IPS-15b (cell line): ENCODE data around the gene DBT.

Source experiments
- H3K27me3 ChIP-seq: one replicate; pipeline ENCODE4 v1.6.1; 2013; ENCODE audit warnings: low read length; ENCODE audit not compliant: control insufficient read depth, insufficient read depth
- H3K36me3 ChIP-seq: one replicate; pipeline ENCODE4 v1.6.1; 2013; ENCODE audit warnings: low read length; ENCODE audit not compliant: control insufficient read depth, insufficient read depth
- H3K4me1 ChIP-seq: one replicate; pipeline ENCODE4 v1.6.1; 2013; ENCODE audit warnings: mild to moderate bottlenecking, low read length; ENCODE audit not compliant: control insufficient read depth, insufficient read depth
- H3K4me3 ChIP-seq: one replicate; pipeline ENCODE4 v1.5.1; 2013; ENCODE audit warnings: low read depth, low read length
- H3K9ac ChIP-seq: one replicate; pipeline ENCODE4 v1.6.1; 2013; ENCODE audit warnings: low read depth, mild to moderate bottlenecking, low read length
- H3K9me3 ChIP-seq: one replicate; pipeline ENCODE4 v1.6.1; 2013; ENCODE audit warnings: mild to moderate bottlenecking, low read length; ENCODE audit not compliant: control insufficient read depth, insufficient read depth

Gene DBT

DNA sequence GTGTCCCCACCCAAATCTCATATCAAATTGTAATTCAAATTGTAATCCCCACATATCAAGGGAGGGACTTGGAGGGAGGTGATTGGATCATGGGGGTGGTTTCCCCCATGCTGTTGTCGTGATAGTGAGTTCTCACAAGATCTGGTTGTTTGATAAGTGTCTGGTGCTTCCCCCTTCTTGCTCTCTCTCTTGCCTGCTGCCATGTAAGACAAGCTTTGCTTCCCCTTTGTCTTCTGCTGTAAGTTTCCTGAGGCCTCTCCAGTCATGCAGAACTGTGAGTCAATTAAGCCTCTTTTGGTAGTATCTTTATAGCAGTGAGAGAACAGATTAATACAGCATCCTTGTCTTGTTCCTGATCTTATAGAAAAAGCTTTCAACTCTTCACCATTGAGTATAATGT is 65.1 kb downstream of the DBT start:
- Histone ChIP-seq H3K9me3 (no peaks in the 10 kb centered on the region), H3K9ac (no peak overlapping the region), H3K27me3 (no peaks in the 10 kb centered on the region), H3K36me3 (no peaks in the 10 kb centered on the region), H3K4me3 (no peak overlapping the region), H3K4me1 (no peaks in the 10 kb centered on the region)

DNA sequence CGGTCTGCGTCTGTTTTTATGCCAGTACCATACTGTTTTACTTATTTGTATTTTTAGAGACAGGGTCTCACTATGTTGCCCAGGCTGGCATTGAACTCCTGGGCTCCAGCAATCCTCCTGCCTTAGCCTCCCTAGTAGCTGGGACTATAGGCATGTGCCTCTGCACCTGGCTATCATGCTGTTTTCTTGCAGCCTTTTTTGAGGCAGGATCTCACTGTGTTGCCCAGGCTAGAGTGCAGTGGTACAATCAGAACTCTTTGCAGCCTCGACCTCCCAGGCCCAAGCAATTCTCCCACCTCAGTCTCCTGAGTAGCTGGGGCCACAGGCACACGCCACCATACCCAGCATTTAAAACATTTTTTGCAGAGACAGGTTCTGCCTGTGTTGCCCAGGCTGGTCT is 66.3 kb downstream of the DBT start:
- Histone ChIP-seq H3K9ac (no peak overlapping the region), H3K4me1 (no peaks in the 10 kb centered on the region), H3K4me3 (no peak overlapping the region), H3K27me3 (no peaks in the 10 kb centered on the region), H3K36me3 (no peaks in the 10 kb centered on the region), H3K9me3 (no peaks in the 10 kb centered on the region)

DNA sequence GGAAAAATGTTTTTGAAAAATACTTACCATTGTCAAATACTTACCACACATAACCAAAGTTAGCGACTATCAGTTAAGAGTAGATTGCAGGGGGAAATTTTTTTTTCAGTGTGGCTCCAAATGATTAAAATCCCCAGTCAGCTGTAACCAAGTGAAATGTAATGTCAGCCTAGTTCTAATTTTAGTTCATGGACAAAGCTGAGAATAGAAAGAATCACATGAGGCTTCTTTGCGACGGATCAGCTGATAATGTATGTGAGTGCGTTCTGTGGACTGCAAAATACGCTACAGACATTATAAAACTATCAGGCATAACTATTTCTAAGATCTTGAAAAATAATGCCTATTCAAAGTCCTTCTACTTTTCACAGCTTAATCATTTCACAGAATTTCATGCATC is 71.5 kb downstream of the DBT start, which contains the start of gene LRRC39:
Gene LRRC39, minus strand, starts transcription at position 166 of the 400 bp plus-strand sequence. CDS start 9,740 bp downstream, outside the sequence.
- Histone ChIP-seq H3K9me3 (no peaks in the 10 kb centered on the region), H3K4me1 (no peaks in the 10 kb centered on the region), H3K4me3 (no peak within 1 kb of the TSS), H3K36me3 (no peaks in the 10 kb centered on the region), H3K27me3 (no peaks in the 10 kb centered on the region), H3K9ac (no peak within 1 kb of the TSS)

DNA sequence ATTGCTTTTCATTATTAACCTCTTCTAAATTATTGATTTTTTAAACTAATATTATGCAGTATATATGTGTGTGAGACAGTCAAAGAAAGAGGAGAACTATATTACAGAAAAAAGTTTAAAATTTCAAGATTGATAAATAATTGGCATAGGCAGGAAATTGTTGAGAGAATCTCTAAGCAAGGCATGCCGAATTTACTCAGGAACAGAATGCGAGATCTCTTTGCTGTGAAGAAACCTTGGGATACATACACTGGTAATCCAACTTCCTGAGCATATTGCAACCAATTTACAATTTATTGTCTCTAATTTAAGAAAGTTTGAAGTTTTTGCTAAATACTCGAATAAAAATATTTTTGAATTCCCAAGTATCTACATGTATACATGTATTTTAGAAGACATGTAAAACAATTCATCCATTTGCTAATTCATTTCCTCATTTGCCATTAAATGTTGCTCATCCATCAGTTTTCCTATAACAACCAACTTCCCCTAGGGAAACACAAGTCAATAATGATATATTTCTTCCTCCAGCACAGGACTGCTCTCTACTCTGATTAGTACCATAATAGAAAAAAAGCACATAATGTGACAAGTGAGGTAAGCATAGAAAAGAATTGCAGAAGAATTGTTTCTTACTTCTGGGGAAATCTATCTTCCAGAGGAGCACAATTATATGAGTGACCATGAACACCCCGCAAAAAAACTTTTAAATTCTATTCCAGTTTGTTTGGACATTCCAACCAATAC is 72.2 kb downstream of the DBT start:
- Histone ChIP-seq H3K9me3 (no peaks in the 10 kb centered on the region), H3K4me1 (no peaks in the 10 kb centered on the region)

DNA sequence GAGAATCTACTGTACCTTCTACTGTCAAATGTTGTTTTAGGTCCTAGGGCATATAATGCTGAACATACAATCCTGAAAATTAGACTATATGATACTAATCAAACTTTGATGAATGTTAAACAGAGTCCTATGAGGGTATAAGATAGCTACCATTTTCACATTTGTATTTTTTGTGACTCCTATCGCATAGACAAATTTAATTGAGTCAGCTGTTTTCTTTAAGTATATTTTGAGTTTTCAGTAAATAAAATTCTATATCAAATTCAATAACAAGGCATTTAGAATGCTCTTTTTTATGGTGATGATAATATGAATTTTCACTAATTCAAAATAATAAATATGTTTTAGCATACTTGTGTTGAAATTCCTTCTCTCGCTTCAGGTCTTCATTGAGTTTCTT is 81.6 kb downstream of the DBT start:
- Histone ChIP-seq H3K4me1 (no peaks in the 10 kb centered on the region), H3K4me3 (no peak overlapping the region), H3K9ac (no peak overlapping the region), H3K36me3 (no peaks in the 10 kb centered on the region), H3K27me3 (no peaks in the 10 kb centered on the region), H3K9me3 (no peaks in the 10 kb centered on the region)

More for the DNA sequence above, 72.2 kb downstream of the DBT start:
- no peaks in the 10 kb centered on the region for H3K36me3 ChIP-seq
- no peaks in the 10 kb centered on the region for H3K27me3 ChIP-seq
- H3K4me3 ChIP-seq, result no peak overlapping the region
- no peak overlapping the region for H3K9ac ChIP-seq

DNA sequence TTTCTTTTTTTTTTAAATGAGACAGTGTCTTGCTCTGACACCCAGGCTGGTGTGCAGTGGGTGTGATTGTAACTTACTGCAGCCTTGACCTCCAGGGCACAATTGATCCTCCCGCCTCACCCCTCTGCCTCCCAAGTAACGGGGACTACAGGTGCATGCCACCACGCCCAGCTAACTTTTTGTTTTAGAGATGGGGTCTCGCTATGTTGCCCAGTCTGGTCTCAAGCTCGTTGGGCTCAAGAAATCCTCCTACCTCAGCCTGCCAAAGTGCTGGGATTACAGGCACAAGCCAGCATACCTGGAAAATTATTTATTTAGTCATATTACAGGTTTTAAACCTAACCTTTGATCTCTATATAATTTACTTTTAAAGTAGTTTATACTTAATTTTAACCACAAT is 84.9 kb downstream of the DBT start:
- Histone ChIP-seq H3K4me3 (no peak overlapping the region), H3K9ac (no peak overlapping the region), H3K36me3 (no peaks in the 10 kb centered on the region), H3K9me3 (no peaks in the 10 kb centered on the region), H3K4me1 (no peaks in the 10 kb centered on the region), H3K27me3 (no peaks in the 10 kb centered on the region)

DNA sequence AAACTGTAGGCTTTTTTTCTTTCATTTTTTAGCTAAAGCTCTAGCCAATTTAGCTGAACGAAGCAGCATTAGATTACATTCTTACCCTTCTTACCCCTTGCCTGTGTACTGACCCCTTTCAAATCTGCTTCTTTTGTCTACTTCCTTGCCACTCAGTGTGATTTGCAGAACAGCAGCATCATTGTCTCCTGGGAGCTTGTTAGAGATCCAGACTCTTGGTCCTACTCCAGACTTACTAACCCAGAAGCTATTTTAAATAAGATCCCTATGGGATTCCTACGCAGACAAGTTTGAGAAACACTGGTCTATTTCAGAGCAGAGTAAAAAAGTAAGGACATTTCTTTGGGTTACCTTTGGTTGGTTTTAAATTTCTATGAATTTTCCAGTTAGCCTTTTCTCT is 85.4 kb downstream of the DBT start:
- H3K4me3 ChIP-seq, result no peak overlapping the region
- H3K4me1 ChIP-seq, result no peaks in the 10 kb centered on the region
- no peaks in the 10 kb centered on the region for H3K27me3 ChIP-seq
- H3K36me3 ChIP-seq, result no peaks in the 10 kb centered on the region
- no peak overlapping the region for H3K9ac ChIP-seq
- no peaks in the 10 kb centered on the region for H3K9me3 ChIP-seq

DNA sequence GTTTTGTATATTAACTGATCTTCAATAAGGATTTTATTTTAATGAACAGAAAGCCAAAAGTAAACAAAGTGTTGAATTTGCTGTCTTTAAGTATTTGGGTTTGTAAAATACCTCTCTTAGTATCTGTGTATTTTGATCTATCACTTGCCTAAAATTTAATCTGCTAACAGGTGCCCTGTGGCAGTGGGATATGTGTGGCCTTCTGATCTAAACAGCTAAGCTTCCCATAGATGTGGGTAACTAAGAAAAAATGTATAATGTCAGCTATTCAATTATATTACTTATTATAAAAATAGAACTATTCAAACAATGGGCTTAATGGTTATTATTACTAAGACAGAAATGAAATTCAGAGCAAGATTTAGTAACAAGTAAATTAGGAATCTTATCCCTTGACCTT is 86.8 kb downstream of the DBT start:
- H3K4me3 ChIP-seq, result no peak overlapping the region
- no peak overlapping the region for H3K9ac ChIP-seq
- H3K9me3 ChIP-seq, result no peaks in the 10 kb centered on the region

DNA sequence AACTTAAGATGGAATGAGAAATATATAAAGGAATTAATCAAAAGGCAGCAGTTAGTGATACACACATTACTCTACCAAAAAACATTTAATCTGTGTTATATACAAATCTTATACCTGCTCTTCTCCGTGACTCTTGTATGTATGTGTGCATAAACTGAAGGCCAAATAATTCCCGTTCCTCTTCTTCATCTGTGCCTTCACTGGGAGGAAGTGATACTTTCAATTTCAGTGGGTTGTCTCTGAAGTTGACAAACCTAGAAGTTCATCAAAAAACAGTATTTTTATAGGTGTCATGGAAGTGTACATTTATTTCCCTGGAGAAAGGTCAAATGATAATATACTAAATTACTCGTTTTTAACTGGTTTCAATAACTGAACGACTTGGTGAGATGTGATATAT is 97.4 kb downstream of the DBT start:
- no peak overlapping the region for H3K9ac ChIP-seq
- H3K4me1 ChIP-seq, result no peaks in the 10 kb centered on the region
- H3K27me3 ChIP-seq, result no peaks in the 10 kb centered on the region
- no peak overlapping the region for H3K4me3 ChIP-seq
- no peaks in the 10 kb centered on the region for H3K36me3 ChIP-seq
- no peaks in the 10 kb centered on the region for H3K9me3 ChIP-seq

More for the DNA sequence above, 86.8 kb downstream of the DBT start:
- Histone ChIP-seq H3K36me3 (no peaks in the 10 kb centered on the region), H3K27me3 (no peaks in the 10 kb centered on the region), H3K4me1 (no peaks in the 10 kb centered on the region)

DNA sequence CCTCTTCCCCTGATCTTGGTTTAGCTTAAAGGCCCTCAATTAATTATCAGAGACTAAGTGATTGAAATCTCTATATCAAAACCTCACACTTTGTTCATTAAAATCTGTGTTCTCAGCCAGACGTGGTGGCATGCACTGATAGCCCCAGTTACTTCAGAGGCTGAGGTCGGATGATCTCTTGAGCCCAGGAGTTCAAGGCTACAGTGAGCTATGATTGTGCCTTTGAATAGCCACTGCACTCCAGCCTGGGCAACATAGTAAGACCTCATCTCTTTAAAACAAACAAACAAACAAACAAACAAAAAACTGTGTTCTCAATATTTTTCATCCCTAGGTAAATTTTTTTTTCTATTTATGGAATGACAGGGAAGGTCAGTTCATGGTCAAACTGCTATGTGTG is 98.0 kb downstream of the DBT start:
- Histone ChIP-seq H3K9ac (no peak overlapping the region), H3K9me3 (no peaks in the 10 kb centered on the region), H3K4me1 (no peaks in the 10 kb centered on the region), H3K27me3 (no peaks in the 10 kb centered on the region), H3K36me3 (no peaks in the 10 kb centered on the region), H3K4me3 (no peak overlapping the region)

DNA sequence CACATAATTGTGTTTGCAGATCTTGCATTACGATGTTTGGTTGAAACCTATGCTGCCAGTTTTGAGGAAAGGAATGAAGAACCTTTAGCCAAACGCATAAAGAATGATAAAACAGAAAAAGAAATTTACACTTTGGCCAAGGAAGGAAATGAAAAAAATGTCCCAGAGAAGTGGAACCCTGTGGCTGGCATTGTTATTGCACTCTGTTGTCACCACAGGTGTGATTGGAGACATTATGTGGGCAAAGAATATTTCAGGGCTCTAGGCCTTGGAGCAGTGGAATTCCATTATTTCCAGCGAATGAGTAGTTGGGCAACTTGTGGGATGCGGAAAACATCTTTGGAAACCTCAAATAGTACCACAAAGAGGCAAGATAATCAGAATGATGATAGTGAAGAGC is 101.8 kb downstream of the DBT start:
- no peaks in the 10 kb centered on the region for H3K36me3 ChIP-seq
- no peak overlapping the region for H3K9ac ChIP-seq
- H3K9me3 ChIP-seq, result no peaks in the 10 kb centered on the region
- no peaks in the 10 kb centered on the region for H3K27me3 ChIP-seq
- no peaks in the 10 kb centered on the region for H3K4me1 ChIP-seq
- no peak overlapping the region for H3K4me3 ChIP-seq

DNA sequence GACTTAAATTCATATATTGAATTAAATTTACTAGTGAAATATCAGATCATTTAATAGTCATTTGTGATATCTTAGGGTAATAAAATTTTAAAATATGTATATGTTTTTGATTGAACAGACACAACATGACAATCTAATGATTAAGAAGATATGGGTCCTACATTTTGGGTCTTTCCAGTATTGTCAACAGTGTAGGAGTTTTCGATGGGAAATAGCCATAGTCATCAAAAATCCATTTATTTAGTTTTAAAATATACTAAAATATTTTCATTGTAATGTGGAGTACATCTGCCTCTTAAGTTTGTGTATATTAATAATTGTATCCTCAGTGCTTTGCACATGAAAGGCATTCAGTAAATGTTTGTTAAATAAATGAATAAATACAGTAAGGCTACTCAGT is 102.7 kb downstream of the DBT start:
- H3K9ac ChIP-seq, result no peak overlapping the region
- no peaks in the 10 kb centered on the region for H3K27me3 ChIP-seq
- H3K36me3 ChIP-seq, result no peaks in the 10 kb centered on the region
- H3K4me3 ChIP-seq, result no peak overlapping the region
- H3K9me3 ChIP-seq, result no peaks in the 10 kb centered on the region
- H3K4me1 ChIP-seq, result no peaks in the 10 kb centered on the region
